Breast epithelium (tissue), 4 donors: ENCODE results near the gene GPT2. TPM values are rescaled to one million over a fixed set of nuclear protein-coding genes. Genes with fewer than 3 reads are reported as not detected.
A peak's percentile ranks its signal among the peaks of the same experiment; 100 is the strongest.

Experiments used
- DNase-seq, 2 donors: peaks; one replicate each; pipeline ENCODE4 v3.0.0-alpha.2; 2019; ENCODE audit warnings: low spot score in 2 of 2
- H3K27ac ChIP-seq, 2 donors: fragments of 200-600 bp; sonication (generic) in 1 of 2; one replicate each; pipeline ENCODE4 v1.5.1; 2016 to 2019; ENCODE audit warnings: mild to moderate bottlenecking in 1 of 2
- H3K27me3 ChIP-seq, 2 donors: fragments of 200-600 bp; sonication (generic) in 1 of 2; one replicate each; pipeline versions ENCODE4 v1.5.1 to v1.6.0; 2017 to 2019; ENCODE audit warnings: control low read depth in 1 of 2, mild to moderate bottlenecking in 1 of 2
- H3K36me3 ChIP-seq: fragments of 200-600 bp; one replicate; pipeline ENCODE4 v1.5.1; 2019
- H3K4me1 ChIP-seq, 2 donors: fragments of 200-600 bp; sonication (generic); one replicate each; pipeline ENCODE4 v1.5.1; 2016 to 2019; ENCODE audit warnings: control low read depth in 1 of 2
- H3K4me3 ChIP-seq, 3 donors: fragments of 200-600 bp; sonication (generic); 1 replicate in 2 of 3; 2 replicates in 1 of 3; pipeline ENCODE4 v1.5.1; 2016 to 2019; ENCODE audit warnings: mild to moderate bottlenecking in 3 of 3, moderate library complexity in 2 of 3
- H3K9me3 ChIP-seq, 2 donors: fragments of 200-600 bp; sonication (generic) in 1 of 2; one replicate each; pipeline ENCODE4 v1.5.1; 2016 to 2019; ENCODE audit warnings: control low read depth in 1 of 2
- POLR2A ChIP-seq: fragments of 450-650 bp; IDR thresholded peaks from one replicate; pipeline ENCODE4 v1.6.1; 2016; ENCODE audit warnings: antibody characterized with exemption, mild to moderate bottlenecking, moderate library complexity
- POLR2AphosphoS5 ChIP-seq, 3 donors: sonication (generic); formaldehyde crosslinking; IDR thresholded peaks; one replicate each; pipeline ENCODE4 v1.6.1; 2017; ENCODE audit warnings: antibody characterized with exemption in 3 of 3
- intact Hi-C: fragments of 100-400 bp; cut with DNase I; formaldehyde crosslinking; loops from one replicate; pipeline ENCODE4 v1.15.1; 2023; ENCODE audit warnings: low total_unique reads
- total RNA-seq, 3 donors: library from RNA; depleted of rRNA; stranded (reverse); fragments of >200 nt; gene quantifications; one replicate each; pipeline ENCODE4 v1.1.0, GENCODE V29; 2016
- TF ChIP-seq, protein P1 (sequence below), 3 donors: fragments of 450-650 bp; IDR thresholded peaks; one replicate each; pipeline ENCODE4 v1.5.1; 2016 to 2017; ENCODE audit warnings: antibody characterized with exemption in 3 of 3, mild to moderate bottlenecking in 3 of 3, moderate library complexity in 3 of 3

The GPT2 gene
- total RNA-seq, 3 donors from 2014 or later = 17.4 to 56.2 (median 21.7) TPM

DNA sequence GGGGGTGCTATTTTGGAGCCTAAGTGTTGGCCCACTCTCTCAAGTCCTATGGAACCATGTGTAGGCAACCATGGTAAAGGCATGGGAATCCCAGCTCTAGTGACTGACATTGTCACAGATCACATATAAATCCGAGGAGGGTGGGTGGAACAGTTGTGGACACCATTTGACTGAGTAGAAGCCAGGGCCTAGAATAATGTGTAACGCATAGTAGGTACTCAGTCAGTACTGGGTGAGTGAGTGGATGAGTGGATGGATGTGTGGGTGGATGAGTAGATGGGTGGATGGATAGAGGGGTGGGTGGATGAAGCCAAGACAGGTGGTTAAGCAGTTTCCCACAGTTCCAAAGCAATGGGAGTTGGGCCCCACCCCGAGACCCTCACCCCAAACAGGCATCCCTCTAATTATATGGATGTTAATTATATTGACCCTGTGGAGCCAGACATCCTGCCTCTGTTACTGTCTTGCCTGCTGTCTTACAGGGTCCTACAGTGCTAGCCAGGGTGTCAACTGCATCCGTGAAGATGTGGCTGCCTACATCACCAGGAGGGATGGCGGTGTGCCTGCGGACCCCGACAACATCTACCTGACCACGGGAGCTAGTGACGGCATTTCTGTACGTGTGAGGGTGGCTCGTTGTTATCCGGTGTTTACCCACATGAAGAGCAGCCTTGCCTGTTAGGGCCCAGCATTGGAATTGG is 22.3 kb downstream of the GPT2 start:
- no peaks in the 10 kb centered on the region for H3K36me3 ChIP-seq
- TF ChIP-seq POLR2A (no peak), POLR2AphosphoS5 (IDR thresholded peaks at IDR 0.05) (no peak)
- TF ChIP-seq, protein P1, sequence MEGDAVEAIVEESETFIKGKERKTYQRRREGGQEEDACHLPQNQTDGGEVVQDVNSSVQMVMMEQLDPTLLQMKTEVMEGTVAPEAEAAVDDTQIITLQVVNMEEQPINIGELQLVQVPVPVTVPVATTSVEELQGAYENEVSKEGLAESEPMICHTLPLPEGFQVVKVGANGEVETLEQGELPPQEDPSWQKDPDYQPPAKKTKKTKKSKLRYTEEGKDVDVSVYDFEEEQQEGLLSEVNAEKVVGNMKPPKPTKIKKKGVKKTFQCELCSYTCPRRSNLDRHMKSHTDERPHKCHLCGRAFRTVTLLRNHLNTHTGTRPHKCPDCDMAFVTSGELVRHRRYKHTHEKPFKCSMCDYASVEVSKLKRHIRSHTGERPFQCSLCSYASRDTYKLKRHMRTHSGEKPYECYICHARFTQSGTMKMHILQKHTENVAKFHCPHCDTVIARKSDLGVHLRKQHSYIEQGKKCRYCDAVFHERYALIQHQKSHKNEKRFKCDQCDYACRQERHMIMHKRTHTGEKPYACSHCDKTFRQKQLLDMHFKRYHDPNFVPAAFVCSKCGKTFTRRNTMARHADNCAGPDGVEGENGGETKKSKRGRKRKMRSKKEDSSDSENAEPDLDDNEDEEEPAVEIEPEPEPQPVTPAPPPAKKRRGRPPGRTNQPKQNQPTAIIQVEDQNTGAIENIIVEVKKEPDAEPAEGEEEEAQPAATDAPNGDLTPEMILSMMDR (IDR thresholded peaks at IDR 0.05) = no peak
- H3K27me3 ChIP-seq = no peaks in the 10 kb centered on the region
- H3K27ac ChIP-seq = no peak overlapping the region
- H3K4me1 ChIP-seq = peaks cover 0 to 5% of the 10 kb centered on the region in 2 donors
- no peak for DNase-seq
- H3K4me3 ChIP-seq = no peak overlapping the region
- no peaks in the 10 kb centered on the region for H3K9me3 ChIP-seq
- intact Hi-C loops = no loop called here

DNA sequence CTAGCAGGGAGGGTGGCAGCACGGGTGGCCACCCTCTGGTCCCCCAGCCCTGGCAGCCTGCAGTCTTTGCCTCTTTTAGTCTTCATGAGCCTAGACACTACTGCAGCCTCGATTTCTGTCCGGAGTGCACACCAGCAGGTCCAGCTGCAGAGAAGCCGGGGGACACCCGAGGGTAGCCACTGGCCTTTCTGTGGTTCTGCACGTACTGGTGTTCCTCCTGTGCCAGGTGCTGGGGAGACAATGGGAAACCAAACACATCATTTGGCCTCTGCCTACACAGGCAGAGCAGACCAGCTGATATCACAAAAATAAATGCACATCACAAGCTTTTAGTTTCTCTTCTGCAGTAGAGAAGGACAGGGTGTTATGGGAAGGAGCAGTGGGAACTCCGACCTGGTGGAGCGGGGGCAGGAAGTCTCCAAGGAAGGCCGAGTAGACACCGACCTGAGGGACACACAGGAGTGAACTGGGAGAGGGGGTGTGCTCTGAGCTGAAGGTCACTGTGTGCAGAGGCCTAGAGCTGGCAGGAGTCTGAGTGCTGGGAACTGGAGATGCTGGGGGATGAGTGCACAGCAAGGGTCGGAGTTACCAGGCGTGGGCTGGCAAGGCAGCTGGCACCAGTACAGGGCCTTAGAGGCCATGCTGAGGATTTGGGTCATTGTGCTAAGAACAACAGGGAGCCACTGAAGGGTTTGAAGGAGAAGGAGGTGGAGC is 23.1 kb downstream of the GPT2 start:
- Histone ChIP-seq H3K36me3 (no peaks in the 10 kb centered on the region), H3K27me3 (no peaks in the 10 kb centered on the region), H3K27ac (no peak overlapping the region), H3K9me3 (no peaks in the 10 kb centered on the region), H3K4me1 (no peaks in the 10 kb centered on the region), H3K4me3 (no peak overlapping the region)
- no peak for DNase-seq
- TF ChIP-seq POLR2A (no peak), POLR2AphosphoS5 (IDR thresholded peaks at IDR 0.05) (no peak)
- TF ChIP-seq, protein P1 (IDR thresholded peaks at IDR 0.05) = no peak
- intact Hi-C loops = no loop called here

DNA sequence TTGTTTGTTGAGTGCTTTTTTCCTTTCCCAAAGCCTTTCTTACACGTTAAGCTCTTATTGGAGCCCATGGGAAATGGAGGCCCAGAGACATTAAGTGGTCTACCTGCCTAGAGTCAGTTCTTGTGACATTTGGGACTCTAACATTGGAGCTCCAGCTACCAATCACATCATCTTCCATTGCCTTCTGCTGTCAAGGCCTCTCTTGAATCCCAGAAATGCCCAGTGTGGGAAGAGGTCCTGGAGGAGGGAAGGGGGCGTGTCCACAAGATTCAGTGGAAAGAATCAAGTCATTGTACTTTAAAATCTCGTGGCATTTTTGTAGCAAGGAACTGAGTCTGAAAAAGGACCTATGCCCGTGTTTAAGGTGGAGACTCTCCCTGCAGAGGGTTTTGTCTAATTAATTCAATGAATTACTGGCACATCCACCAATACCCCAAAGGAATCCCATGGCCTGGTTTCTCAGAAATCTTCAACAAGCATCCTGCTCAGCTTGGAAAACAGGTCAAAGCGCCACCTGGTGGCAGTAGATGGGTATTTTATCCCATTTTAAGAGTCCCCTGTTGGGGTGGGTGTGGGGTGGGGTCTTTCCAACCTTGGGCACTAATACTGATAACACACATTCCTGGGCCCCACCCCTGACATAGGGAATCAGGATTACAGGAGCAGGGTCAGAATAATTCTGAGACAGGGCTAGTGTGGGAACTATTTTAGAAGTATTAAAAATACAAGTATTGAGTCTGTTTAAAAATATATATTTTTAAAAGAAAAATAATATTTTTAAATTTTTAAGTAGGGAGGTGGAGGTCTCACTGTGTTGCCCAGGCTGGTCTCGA is 24.6 kb downstream of the GPT2 start:
- TF ChIP-seq, protein P1 (IDR thresholded peaks at IDR 0.05) = peak; percentile 62 to 71 (median 62)
- TF ChIP-seq POLR2AphosphoS5 (IDR thresholded peaks at IDR 0.05) = no peak
- no peaks in the 10 kb centered on the region for H3K27me3 ChIP-seq
- H3K4me3 ChIP-seq = no peak overlapping the region
- H3K27ac ChIP-seq = peak overlapping the region; percentile 1 to 39
- H3K4me1 ChIP-seq = no peaks in the 10 kb centered on the region
- H3K9me3 ChIP-seq = no peaks in the 10 kb centered on the region
- intact Hi-C loops = no loop called here
- no peaks in the 10 kb centered on the region for H3K36me3 ChIP-seq
- DNase-seq = peak in 1 of 2 donors; percentile 32

DNA sequence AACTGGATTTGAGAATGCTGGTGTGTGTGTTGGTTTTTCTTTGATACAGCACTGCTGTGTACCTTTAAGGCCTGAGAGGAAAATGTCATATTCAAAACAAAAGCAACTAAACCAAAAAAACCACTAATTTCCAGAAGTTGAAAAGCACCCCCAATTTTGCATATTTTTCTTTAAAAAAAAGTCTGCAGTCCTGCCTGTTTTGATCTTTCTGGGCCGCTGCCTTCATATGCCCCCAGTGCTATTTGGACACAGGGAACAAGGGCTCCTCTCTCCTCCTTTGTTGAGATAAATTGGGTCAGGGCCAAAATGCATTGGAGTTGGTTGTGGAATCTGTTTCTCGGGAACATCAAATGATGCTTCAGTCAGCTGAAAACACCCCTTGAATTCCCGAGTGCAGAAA is 26.9 kb downstream of the GPT2 start:
- no peaks in the 10 kb centered on the region for H3K36me3 ChIP-seq
- intact Hi-C loops = no loop called here

More for the DNA sequence above, 26.9 kb downstream of the GPT2 start:
- TF ChIP-seq POLR2A = no peak
- no peak for TF ChIP-seq POLR2AphosphoS5 (IDR thresholded peaks at IDR 0.05)
- TF ChIP-seq, protein P1 (IDR thresholded peaks at IDR 0.05) = no peak
- H3K4me1 ChIP-seq = no peaks in the 10 kb centered on the region
- H3K9me3 ChIP-seq = no peaks in the 10 kb centered on the region
- H3K27ac ChIP-seq = no peak overlapping the region
- no peak for DNase-seq
- H3K27me3 ChIP-seq = no peaks in the 10 kb centered on the region
- H3K4me3 ChIP-seq = no peak overlapping the region
